Immature natural killer cell (primary cell): Measurements from ENCODE around the gene GCSAM. TPM values are rescaled to one million over a fixed set of nuclear protein-coding genes. Genes with fewer than 3 reads are reported as not detected.

ENCODE experiments used
- polyA plus RNA-seq, 3 donors: library from polyadenylated mRNA; unstranded; fragments of 300-500 nt; fragmentation: Illumina TruSeq; gene quantifications; one replicate each; pipeline ENCODE4 v1.2.3, GENCODE V29; 2021

GCSAM gene
- polyA plus RNA-seq, 3 donors from 2014 or later = 0.64 to 3.6 (median 1.5) TPM

Other genes with a start within 250 kb of the GCSAM start
- gene ABHD10, start 154.2 kb downstream of the GCSAM start, polyA plus RNA-seq = 10 to 100 TPM; 22.2 to 27.7 (median 24.2) TPM
- gene TAGLN3, start 134.3 kb downstream of the GCSAM start, polyA plus RNA-seq = not detected
- not detected for gene TMPRSS7, start 98.5 kb downstream of the GCSAM start, polyA plus RNA-seq
- under 1 TPM in 1 of 3 donors, not detected in 2; 0.29 TPM for gene C3orf52, start 46.9 kb downstream of the GCSAM start, polyA plus RNA-seq
- gene SLC9C1, start 161.0 kb upstream of the GCSAM start, polyA plus RNA-seq = not detected
- gene CD200, start 199.9 kb upstream of the GCSAM start, polyA plus RNA-seq = under 1 TPM in 2 of 3 donors, not detected in 1; 0.11 to 0.20 TPM